ENCODE data around the gene LYRM4.

LYRM4 gene

GRCh38 chr6:5181510-5182317, 79.0 kb downstream of the LYRM4 start:
- Histone ChIP-seq H3K9ac (ENCODE audit: low read length) (no peak overlapping the region), H3K27me3 (replicated peaks; ENCODE audit: control insufficient read depth, insufficient read depth, low read length) (no peaks in the 10 kb centered on the region), H3K36me3 (ENCODE audit: control insufficient read depth, insufficient read depth, low read length, severe bottlenecking) (no peaks in the 10 kb centered on the region), H3K9me3 (ENCODE audit: control insufficient read depth, low read length) (no peaks in the 10 kb centered on the region), H3K4me3 (ENCODE audit: low read length) (no peak overlapping the region), H3K4me1 (ENCODE audit: control insufficient read depth, insufficient read depth, low read length) (peaks cover 7% of the 10 kb centered on the region)
- DNase-seq (ENCODE audit: low read depth) = peak; percentile 37

- no peak overlapping the region for H3K4me3 ChIP-seq (ENCODE audit: low read length)
- no peaks in the 10 kb centered on the region for H3K9me3 ChIP-seq (ENCODE audit: control insufficient read depth, low read length)
- no peaks in the 10 kb centered on the region for H3K27me3 ChIP-seq (replicated peaks; ENCODE audit: control insufficient read depth, insufficient read depth, low read length)
- DNase-seq (ENCODE audit: low read depth) = no peak
- peaks cover 7% of the 10 kb centered on the region for H3K4me1 ChIP-seq (ENCODE audit: control insufficient read depth, insufficient read depth, low read length)
- H3K9ac ChIP-seq (ENCODE audit: low read length) = no peak overlapping the region
- H3K36me3 ChIP-seq (ENCODE audit: control insufficient read depth, insufficient read depth, low read length, severe bottlenecking) = no peaks in the 10 kb centered on the region
These were observed 80.1 kb downstream of the LYRM4 start for GRCh38 chr6:5180636-5181035.

- H3K4me3 ChIP-seq (ENCODE audit: low read length) = no peak overlapping the region
- no peaks in the 10 kb centered on the region for H3K36me3 ChIP-seq (ENCODE audit: control insufficient read depth, insufficient read depth, low read length, severe bottlenecking)
- H3K27me3 ChIP-seq (replicated peaks; ENCODE audit: control insufficient read depth, insufficient read depth, low read length) = no peaks in the 10 kb centered on the region
- DNase-seq (ENCODE audit: low read depth) = no peak
- peaks cover 7% of the 10 kb centered on the region for H3K4me1 ChIP-seq (ENCODE audit: control insufficient read depth, insufficient read depth, low read length)
- no peaks in the 10 kb centered on the region for H3K9me3 ChIP-seq (ENCODE audit: control insufficient read depth, low read length)
- H3K9ac ChIP-seq (ENCODE audit: low read length) = no peak overlapping the region
These were observed 80.8 kb downstream of the LYRM4 start for GRCh38 chr6:5179917-5180316.

GRCh38 chr6:5178806-5179205, 81.9 kb downstream of the LYRM4 start:
- H3K27me3 ChIP-seq (replicated peaks; ENCODE audit: control insufficient read depth, insufficient read depth, low read length) = no peaks in the 10 kb centered on the region
- no peaks in the 10 kb centered on the region for H3K9me3 ChIP-seq (ENCODE audit: control insufficient read depth, low read length)
- no peak overlapping the region for H3K9ac ChIP-seq (ENCODE audit: low read length)
- peaks cover 7% of the 10 kb centered on the region for H3K4me1 ChIP-seq (ENCODE audit: control insufficient read depth, insufficient read depth, low read length)
- H3K4me3 ChIP-seq (ENCODE audit: low read length) = no peak overlapping the region
- DNase-seq (ENCODE audit: low read depth) = no peak
- H3K36me3 ChIP-seq (ENCODE audit: control insufficient read depth, insufficient read depth, low read length, severe bottlenecking) = no peaks in the 10 kb centered on the region

GRCh38 chr6:5175635-5176034, 85.1 kb downstream of the LYRM4 start:
- Histone ChIP-seq H3K9me3 (ENCODE audit: control insufficient read depth, low read length) (no peaks in the 10 kb centered on the region), H3K27me3 (replicated peaks; ENCODE audit: control insufficient read depth, insufficient read depth, low read length) (no peaks in the 10 kb centered on the region), H3K4me3 (ENCODE audit: low read length) (no peak overlapping the region), H3K4me1 (ENCODE audit: control insufficient read depth, insufficient read depth, low read length) (no peaks in the 10 kb centered on the region), H3K9ac (ENCODE audit: low read length) (no peak overlapping the region), H3K36me3 (ENCODE audit: control insufficient read depth, insufficient read depth, low read length, severe bottlenecking) (no peaks in the 10 kb centered on the region)
- DNase-seq (ENCODE audit: low read depth) = no peak

GRCh38 chr6:5174756-5175549, 85.8 kb downstream of the LYRM4 start:
- H3K36me3 ChIP-seq (ENCODE audit: control insufficient read depth, insufficient read depth, low read length, severe bottlenecking) = no peaks in the 10 kb centered on the region
- H3K4me3 ChIP-seq (ENCODE audit: low read length) = no peak overlapping the region
- no peaks in the 10 kb centered on the region for H3K9me3 ChIP-seq (ENCODE audit: control insufficient read depth, low read length)
- no peak for DNase-seq (ENCODE audit: low read depth)
- no peaks in the 10 kb centered on the region for H3K4me1 ChIP-seq (ENCODE audit: control insufficient read depth, insufficient read depth, low read length)
- H3K9ac ChIP-seq (ENCODE audit: low read length) = no peak overlapping the region
- no peaks in the 10 kb centered on the region for H3K27me3 ChIP-seq (replicated peaks; ENCODE audit: control insufficient read depth, insufficient read depth, low read length)

GRCh38 chr6:5174244-5174643, 86.5 kb downstream of the LYRM4 start:
- no peak overlapping the region for H3K4me3 ChIP-seq (ENCODE audit: low read length)
- no peak overlapping the region for H3K9ac ChIP-seq (ENCODE audit: low read length)
- no peak for DNase-seq (ENCODE audit: low read depth)
- H3K36me3 ChIP-seq (ENCODE audit: control insufficient read depth, insufficient read depth, low read length, severe bottlenecking) = no peaks in the 10 kb centered on the region
- H3K4me1 ChIP-seq (ENCODE audit: control insufficient read depth, insufficient read depth, low read length) = no peaks in the 10 kb centered on the region
- H3K9me3 ChIP-seq (ENCODE audit: control insufficient read depth, low read length) = no peaks in the 10 kb centered on the region
- no peaks in the 10 kb centered on the region for H3K27me3 ChIP-seq (replicated peaks; ENCODE audit: control insufficient read depth, insufficient read depth, low read length)

GRCh38 chr6:5173810-5174209, 86.9 kb downstream of the LYRM4 start:
- Histone ChIP-seq H3K4me1 (ENCODE audit: control insufficient read depth, insufficient read depth, low read length) (no peaks in the 10 kb centered on the region), H3K9ac (ENCODE audit: low read length) (no peak overlapping the region), H3K27me3 (replicated peaks; ENCODE audit: control insufficient read depth, insufficient read depth, low read length) (no peaks in the 10 kb centered on the region), H3K4me3 (ENCODE audit: low read length) (no peak overlapping the region), H3K9me3 (ENCODE audit: control insufficient read depth, low read length) (no peaks in the 10 kb centered on the region), H3K36me3 (ENCODE audit: control insufficient read depth, insufficient read depth, low read length, severe bottlenecking) (no peaks in the 10 kb centered on the region)
- no peak for DNase-seq (ENCODE audit: low read depth)

GRCh38 chr6:5172897-5173474, 87.8 kb downstream of the LYRM4 start:
- DNase-seq (ENCODE audit: low read depth) = no peak
- Histone ChIP-seq H3K4me3 (ENCODE audit: low read length) (no peak overlapping the region), H3K4me1 (ENCODE audit: control insufficient read depth, insufficient read depth, low read length) (no peaks in the 10 kb centered on the region), H3K9me3 (ENCODE audit: control insufficient read depth, low read length) (no peaks in the 10 kb centered on the region), H3K36me3 (ENCODE audit: control insufficient read depth, insufficient read depth, low read length, severe bottlenecking) (no peaks in the 10 kb centered on the region), H3K9ac (ENCODE audit: low read length) (no peak overlapping the region), H3K27me3 (replicated peaks; ENCODE audit: control insufficient read depth, insufficient read depth, low read length) (no peaks in the 10 kb centered on the region)

GRCh38 chr6:5172041-5172653, 88.6 kb downstream of the LYRM4 start:
- peaks cover 6% of the 10 kb centered on the region for H3K4me1 ChIP-seq (ENCODE audit: control insufficient read depth, insufficient read depth, low read length)
- no peaks in the 10 kb centered on the region for H3K9me3 ChIP-seq (ENCODE audit: control insufficient read depth, low read length)
- no peaks in the 10 kb centered on the region for H3K27me3 ChIP-seq (replicated peaks; ENCODE audit: control insufficient read depth, insufficient read depth, low read length)
- DNase-seq (ENCODE audit: low read depth) = no peak
- no peaks in the 10 kb centered on the region for H3K36me3 ChIP-seq (ENCODE audit: control insufficient read depth, insufficient read depth, low read length, severe bottlenecking)
- H3K9ac ChIP-seq (ENCODE audit: low read length) = no peak overlapping the region
- H3K4me3 ChIP-seq (ENCODE audit: low read length) = no peak overlapping the region

- no peak overlapping the region for H3K4me3 ChIP-seq (ENCODE audit: low read length)
- H3K27me3 ChIP-seq (replicated peaks; ENCODE audit: control insufficient read depth, insufficient read depth, low read length) = no peaks in the 10 kb centered on the region
- peak; percentile 22 for DNase-seq (ENCODE audit: low read depth)
- H3K9ac ChIP-seq (ENCODE audit: low read length) = no peak overlapping the region
- H3K9me3 ChIP-seq (ENCODE audit: control insufficient read depth, low read length) = no peaks in the 10 kb centered on the region
- H3K36me3 ChIP-seq (ENCODE audit: control insufficient read depth, insufficient read depth, low read length, severe bottlenecking) = no peaks in the 10 kb centered on the region
- H3K4me1 ChIP-seq (ENCODE audit: control insufficient read depth, insufficient read depth, low read length) = peaks cover 6% of the 10 kb centered on the region
These were observed 93.2 kb downstream of the LYRM4 start for GRCh38 chr6:5167501-5167900.
